ENCODE measurements around the gene HMCN2.

HMCN2 gene

GRCh38 chr9:130390390-130390789 is 124.8 kb downstream of the HMCN2 start:
- DNase-seq (ENCODE audit: low read depth): no peak
- no peak for TF ChIP-seq CTCF (conservative IDR thresholded peaks at IDR 0.05; ENCODE audit: control insufficient read depth, insufficient read depth, low read depth, low read length)
- H3K4me3 ChIP-seq (ENCODE audit: control insufficient read depth, low read depth, low read length): no peak overlapping the region

GRCh38 chr9:130390986-130391385 is 125.4 kb downstream of the HMCN2 start:
- H3K4me3 ChIP-seq (ENCODE audit: control insufficient read depth, low read depth, low read length): no peak overlapping the region
- DNase-seq (ENCODE audit: low read depth): no peak
- no peak for TF ChIP-seq CTCF (conservative IDR thresholded peaks at IDR 0.05; ENCODE audit: control insufficient read depth, insufficient read depth, low read depth, low read length)

GRCh38 chr9:130391866-130392265 is 126.3 kb downstream of the HMCN2 start:
- DNase-seq (ENCODE audit: low read depth): no peak
- H3K4me3 ChIP-seq (ENCODE audit: control insufficient read depth, low read depth, low read length): no peak overlapping the region
- no peak for TF ChIP-seq CTCF (conservative IDR thresholded peaks at IDR 0.05; ENCODE audit: control insufficient read depth, insufficient read depth, low read depth, low read length)

- TF ChIP-seq CTCF (conservative IDR thresholded peaks at IDR 0.05; ENCODE audit: control insufficient read depth, insufficient read depth, low read depth, low read length): no peak
- no peak overlapping the region for H3K4me3 ChIP-seq (ENCODE audit: control insufficient read depth, low read depth, low read length)
- no peak for DNase-seq (ENCODE audit: low read depth)
Observed at GRCh38 chr9:130393681-130394071, 128.1 kb downstream of the HMCN2 start.

GRCh38 chr9:130394320-130394719 is 128.8 kb downstream of the HMCN2 start:
- no peak for TF ChIP-seq CTCF (conservative IDR thresholded peaks at IDR 0.05; ENCODE audit: control insufficient read depth, insufficient read depth, low read depth, low read length)
- DNase-seq (ENCODE audit: low read depth): no peak

GRCh38 chr9:130394814-130395470 is 129.4 kb downstream of the HMCN2 start:
- no peak for DNase-seq (ENCODE audit: low read depth)
- no peak overlapping the region for H3K4me3 ChIP-seq (ENCODE audit: control insufficient read depth, low read depth, low read length)
- no peak for TF ChIP-seq CTCF (conservative IDR thresholded peaks at IDR 0.05; ENCODE audit: control insufficient read depth, insufficient read depth, low read depth, low read length)

More at GRCh38 chr9:130394320-130394719, 128.8 kb downstream of the HMCN2 start:
- no peak overlapping the region for H3K4me3 ChIP-seq (ENCODE audit: control insufficient read depth, low read depth, low read length)

Data from fibroblast of mammary gland (primary cell).